Large intestine (tissue), 3 donors: ENCODE measurements around the gene CCDC159. TPM values are rescaled to one million over a fixed set of nuclear protein-coding genes. Genes with fewer than 3 reads are reported as not detected.

ENCODE experiments used
- DNase-seq, 2 donors: peaks; one replicate each; pipeline versions ENCODE4 v3.0.0 to v3.0.0-alpha.2; 2013
- H3K27ac ChIP-seq: one replicate; pipeline ENCODE4 v1.5.1; 2013; ENCODE audit warnings: low read length
- H3K27me3 ChIP-seq: 2 replicates; pipeline ENCODE4 v1.6.1; 2013; ENCODE audit warnings: low read length; ENCODE audit not compliant: control insufficient read depth, insufficient read depth
- H3K36me3 ChIP-seq: 2 replicates; pipeline ENCODE4 v1.6.1; 2013; ENCODE audit warnings: low read length; ENCODE audit not compliant: control insufficient read depth, insufficient read depth
- H3K4me1 ChIP-seq: one replicate; pipeline ENCODE4 v1.6.1; 2013; ENCODE audit warnings: low read length; ENCODE audit not compliant: control insufficient read depth, insufficient read depth
- H3K4me3 ChIP-seq: one replicate; pipeline ENCODE4 v1.5.1; 2013; ENCODE audit warnings: low read length
- H3K9me3 ChIP-seq: one replicate; pipeline ENCODE4 v1.6.1; 2013; ENCODE audit warnings: mild to moderate bottlenecking, low read depth, low read length, moderate library complexity; ENCODE audit not compliant: control insufficient read depth
- WGBS: methylation state at CpG from one replicate; pipeline ENCODE4 v1.1.5; 2013; ENCODE audit warnings: low lambda C conversion rate; ENCODE audit not compliant: insufficient coverage; 5-methylcytosine and 5-hydroxymethylcytosine counted together
- polyA plus RNA-seq: library from polyadenylated mRNA; unstranded; fragments of 120-200 nt; gene quantifications from one replicate; pipeline ENCODE4 v1.2.1, GENCODE V29; 2013

CCDC159 gene
- polyA plus RNA-seq, 1 donor: 48.0 TPM

- H3K36me3 ChIP-seq: peaks cover 19% of the 10 kb centered on the region
- no peaks in the 10 kb centered on the region for H3K27me3 ChIP-seq
- no peaks in the 10 kb centered on the region for H3K9me3 ChIP-seq
- DNase-seq: no peak
- H3K27ac ChIP-seq: no peak overlapping the region
- WGBS: no CpG with 5 or more reads among the region's 7 CpGs
- no peak overlapping the region for H3K4me3 ChIP-seq
- H3K4me1 ChIP-seq: peaks cover 20% of the 10 kb centered on the region
Observed at GRCh38 chr19:11365557-11366117, 19.3 kb downstream of the CCDC159 start.

GRCh38 chr19:11367528-11367927, 21.2 kb downstream of the CCDC159 start:
- WGBS: no CpG with 5 or more reads among the region's 2 CpGs
- peaks cover 2% of the 10 kb centered on the region for H3K4me1 ChIP-seq
- no peak overlapping the region for H3K27ac ChIP-seq
- no peak for DNase-seq
- no peaks in the 10 kb centered on the region for H3K9me3 ChIP-seq
- peaks cover 17% of the 10 kb centered on the region for H3K36me3 ChIP-seq
- H3K4me3 ChIP-seq: no peak overlapping the region
- no peaks in the 10 kb centered on the region for H3K27me3 ChIP-seq

- WGBS: 100% methylated on average over 1 of the region's 2 CpGs
- DNase-seq: no peak
- H3K27me3 ChIP-seq: no peaks in the 10 kb centered on the region
- peaks cover 12% of the 10 kb centered on the region for H3K4me1 ChIP-seq
- H3K4me3 ChIP-seq: no peak overlapping the region
- no peaks in the 10 kb centered on the region for H3K9me3 ChIP-seq
- peaks cover 7% of the 10 kb centered on the region for H3K36me3 ChIP-seq
- H3K27ac ChIP-seq: no peak overlapping the region
Observed at GRCh38 chr19:11370744-11371143, 24.4 kb downstream of the CCDC159 start.

GRCh38 chr19:11373166-11373884, 27.0 kb downstream of the CCDC159 start:
- Histone ChIP-seq H3K27me3 (no peaks in the 10 kb centered on the region), H3K4me1 (peaks cover 13% of the 10 kb centered on the region), H3K36me3 (peaks cover under 1% of the 10 kb centered on the region), H3K27ac (peak overlapping the region; percentile 93), H3K4me3 (no peak overlapping the region), H3K9me3 (no peaks in the 10 kb centered on the region)
- WGBS: 60% methylated on average over 1 of the region's 10 CpGs
- peak in 1 of 2 donors; percentile 73 for DNase-seq

GRCh38 chr19:11373885-11374432, 27.6 kb downstream of the CCDC159 start:
- H3K4me1 ChIP-seq: peaks cover 13% of the 10 kb centered on the region
- H3K27ac ChIP-seq: peak overlapping the region; percentile 93
- WGBS: no CpG with 5 or more reads among the region's 11 CpGs
- no peaks in the 10 kb centered on the region for H3K9me3 ChIP-seq
- H3K27me3 ChIP-seq: no peaks in the 10 kb centered on the region
- DNase-seq: no peak
- peaks cover 5% of the 10 kb centered on the region for H3K36me3 ChIP-seq
- H3K4me3 ChIP-seq: peak overlapping the region; percentile 71

GRCh38 chr19:11374433-11375142, 28.3 kb downstream of the CCDC159 start, which contains the start of gene SWSAP1:
Gene SWSAP1, plus strand, starts transcription at chr19:11374666. Its CDS starts 15 bp downstream, at chr19:11374681.
- Histone ChIP-seq H3K4me1 (peaks cover 13% of the 10 kb centered on the region), H3K36me3 (peaks cover 5% of the 10 kb centered on the region), H3K27ac (peak within 1 kb of the TSS; percentile 93), H3K4me3 (peak within 1 kb of the TSS; percentile 71), H3K27me3 (no peaks in the 10 kb centered on the region), H3K9me3 (no peaks in the 10 kb centered on the region)
- no CpG with 5 or more reads among the region's 44 CpGs for WGBS
- DNase-seq: peak; percentile 99 to 100

GRCh38 chr19:11375143-11375948, 29.0 kb downstream of the CCDC159 start:
- Histone ChIP-seq H3K27me3 (no peaks in the 10 kb centered on the region), H3K4me1 (peaks cover 16% of the 10 kb centered on the region), H3K27ac (peak overlapping the region; percentile 93), H3K4me3 (peak overlapping the region; percentile 71), H3K36me3 (peaks cover 5% of the 10 kb centered on the region), H3K9me3 (no peaks in the 10 kb centered on the region)
- WGBS: 0% methylated on average over 1 of the region's 27 CpGs
- DNase-seq: peak in 1 of 2 donors; percentile 70

- H3K36me3 ChIP-seq: peaks cover 5% of the 10 kb centered on the region
- H3K4me3 ChIP-seq: no peak overlapping the region
- peak in 1 of 2 donors; percentile 49 for DNase-seq
- no peak overlapping the region for H3K27ac ChIP-seq
- H3K27me3 ChIP-seq: peaks cover 4% of the 10 kb centered on the region
- peaks cover 28% of the 10 kb centered on the region for H3K4me1 ChIP-seq
- H3K9me3 ChIP-seq: no peaks in the 10 kb centered on the region
Observed at GRCh38 chr19:11377237-11377636, 30.9 kb downstream of the CCDC159 start.

GRCh38 chr19:11377756-11378155, 31.4 kb downstream of the CCDC159 start:
- DNase-seq: no peak
- H3K27me3 ChIP-seq: peaks cover 6% of the 10 kb centered on the region
- H3K4me1 ChIP-seq: peaks cover 29% of the 10 kb centered on the region
- no peak overlapping the region for H3K27ac ChIP-seq
- H3K36me3 ChIP-seq: peaks cover 5% of the 10 kb centered on the region
- WGBS: no CpG with 5 or more reads among the region's 3 CpGs
- no peak overlapping the region for H3K4me3 ChIP-seq
- no peaks in the 10 kb centered on the region for H3K9me3 ChIP-seq
